B cell (primary cell): ENCODE results near the gene PRTFDC1. TPM values are rescaled to one million over a fixed set of nuclear protein-coding genes. Genes with fewer than 3 reads are reported as not detected.

Source experiments
- ATAC-seq: fragments of 200-7000 bp; cut with Tn5 transposase; one replicate; pipeline ENCODE4 v1.10.0; 2021; ENCODE audit warnings: low read depth, mild to moderate bottlenecking, moderate number of reproducible peaks, moderate library complexity
- CTCF ChIA-PET: fragments of 350-600 bp; sonication (Branson Sonifier 250); formaldehyde crosslinking; loops from one replicate; lab custom pipeline; 2021; ENCODE audit warnings: antibody characterized with exemption, inconsistent platforms; lab: Charles Lee
- POLR2A ChIA-PET: fragments of 350-600 bp; sonication (Branson Sonifier 250); formaldehyde crosslinking; loops from one replicate; lab custom pipeline; 2021; ENCODE audit warnings: antibody characterized with exemption; lab: Charles Lee
- DNase-seq: peaks from one replicate; pipeline ENCODE4 v3.0.0; 2013
- H2AFZ ChIP-seq: 2 replicates; pipeline ENCODE4 v1.6.1; 2012; ENCODE audit warnings: mild to moderate bottlenecking, low read depth, low read length; ENCODE audit not compliant: insufficient read depth, poor library complexity, severe bottlenecking
- H3K27ac ChIP-seq, 2 donors: 1 replicate in 1 of 2; 2 replicates in 1 of 2; pipeline ENCODE4 v1.5.1; 2012 to 2013; ENCODE audit warnings: low read length in 2 of 2, mild to moderate bottlenecking in 2 of 2, moderate library complexity in 1 of 2
- H3K27me3 ChIP-seq, 4 experiments: fragments of 200-600 bp in 1 of 4; sonication (generic) in 1 of 4; replicated peaks in 1 of 4; 1 replicate in 2 of 4; 2 replicates in 2 of 4; pipeline versions ENCODE4 v1.6.1 to v1.7.0; 2013 to 2016; ENCODE audit warnings: low read length in 3 of 4, mild to moderate bottlenecking in 2 of 4, mixed read lengths in 1 of 4, moderate library complexity in 1 of 4; ENCODE audit not compliant: insufficient read depth in 4 of 4, control insufficient read depth in 3 of 4; ENCODE audit errors: control extremely low read depth in 1 of 4
- H3K36me3 ChIP-seq, 2 experiments: replicated peaks in 1 of 2; 1 replicate in 1 of 2; 2 replicates in 1 of 2; pipeline versions ENCODE4 v1.6.1 to v1.7.1; 2013; ENCODE audit warnings: low read length in 1 of 2; ENCODE audit not compliant: insufficient read depth in 2 of 2, control insufficient read depth in 1 of 2; ENCODE audit errors: control extremely low read depth in 1 of 2, extremely low read depth in 1 of 2
- H3K4me1 ChIP-seq, 2 donors: fragments of 200-600 bp in 1 of 2; sonication (generic) in 1 of 2; 1 replicate in 1 of 2; 2 replicates in 1 of 2; pipeline versions ENCODE4 v1.5.1 to v1.6.1; 2013 to 2017; ENCODE audit warnings: low read length in 2 of 2; ENCODE audit not compliant: control insufficient read depth in 2 of 2, insufficient read depth in 2 of 2
- H3K4me2 ChIP-seq: replicated peaks from 2 replicates; pipeline ENCODE3; 2012; ENCODE audit warnings: mild to moderate bottlenecking, low read depth, low read length; ENCODE audit not compliant: poor library complexity, severe bottlenecking
- H3K4me3 ChIP-seq, 5 experiments: fragments of 200-600 bp in 1 of 5; sonication (generic) in 1 of 5; 1 replicate in 3 of 5; 2 replicates in 2 of 5; pipeline versions ENCODE4 v1.5.1 to v1.7.0; 2011 to 2016; ENCODE audit warnings: low read length in 4 of 5, mild to moderate bottlenecking in 4 of 5, low read depth in 2 of 5, control low read depth in 1 of 5, moderate library complexity in 1 of 5; ENCODE audit not compliant: insufficient read depth in 1 of 5; ENCODE audit errors: control extremely low read depth in 1 of 5, extremely low read depth in 1 of 5
- H3K79me2 ChIP-seq: fragments of 200-600 bp; sonication (generic); one replicate; pipeline ENCODE4 v1.6.0; 2016; ENCODE audit warnings: low read length; ENCODE audit not compliant: control insufficient read depth, insufficient read depth
- H3K9ac ChIP-seq: fragments of 200-600 bp; sonication (generic); 2 replicates; pipeline ENCODE4 v1.6.1; 2017; ENCODE audit warnings: mild to moderate bottlenecking, low read length, moderate library complexity
- H3K9me3 ChIP-seq, 3 donors: one replicate each; pipeline versions ENCODE4 v1.6.1 to v1.7.1; 2013; ENCODE audit warnings: low read length in 2 of 3; ENCODE audit not compliant: control insufficient read depth in 2 of 3, insufficient read depth in 1 of 3; ENCODE audit errors: control extremely low read depth in 1 of 3
- H4K20me1 ChIP-seq: 2 replicates; pipeline ENCODE4 v1.6.0; 2012; ENCODE audit warnings: mild to moderate bottlenecking, low read length; ENCODE audit not compliant: insufficient read depth, control insufficient read depth, poor library complexity, severe bottlenecking
- H3K27ac Mint-ChIP-seq: one replicate; pipeline ENCODE4 v1.8.0; 2021; ENCODE audit warnings: mixed read lengths
- H3K27me3 Mint-ChIP-seq: one replicate; pipeline ENCODE4 v1.8.0; 2021; ENCODE audit warnings: mixed read lengths
- H3K4me1 Mint-ChIP-seq: one replicate; pipeline ENCODE4 v1.8.0; 2021; ENCODE audit warnings: mixed read lengths
- H3K4me3 Mint-ChIP-seq: one replicate; pipeline ENCODE4 v1.8.0; 2021; ENCODE audit warnings: mixed read lengths
- H3K9me3 Mint-ChIP-seq: one replicate; pipeline ENCODE4 v1.8.0; 2022; ENCODE audit warnings: mixed read lengths; ENCODE audit not compliant: insufficient read depth
- CTCF ChIP-seq: fragments of 200-600 bp; IDR thresholded peaks from one replicate; pipeline ENCODE4 v1.8.0; 2022; ENCODE audit warnings: antibody characterized with exemption, mild to moderate bottlenecking
- EZH2 ChIP-seq: IDR thresholded peaks from 2 replicates; pipeline ENCODE4 v1.6.1; 2012; ENCODE audit warnings: borderline replicate concordance, low read depth, mild to moderate bottlenecking, moderate library complexity, low read length; ENCODE audit not compliant: insufficient read depth, poor library complexity, severe bottlenecking
- WGBS: methylation state at CpG from one replicate; pipeline ENCODE4 v1.1.5; 2013; ENCODE audit warnings: missing lambda C conversion rate; ENCODE audit not compliant: insufficient coverage; 5-methylcytosine and 5-hydroxymethylcytosine counted together
- intact Hi-C: fragments of 100-400 bp; cut with micrococcal nuclease; formaldehyde crosslinking; loops from one replicate; pipeline ENCODE4 v1.10.0; 2022
- polyA plus RNA-seq: library from polyadenylated mRNA; depleted of rRNA; stranded (reverse); fragments of >200 nt; gene quantifications from 2 replicates; pipeline ENCODE4 v1.2.3, GENCODE V29; 2012
- total RNA-seq, 2 donors: library from RNA; stranded (reverse); fragments of 120-200 nt in 1 of 2; gene quantifications; 1 replicate in 1 of 2; 2 replicates in 1 of 2; pipeline versions ENCODE4 v1.2.3 to v1.2.4, GENCODE V29; 2013 to 2022

PRTFDC1 gene
- total and polyA plus RNA-seq, 2 donors (not counting 1 experiment from before 2014, with no cell fraction given) = 0.63 TPM; not detected in 1

DNA sequence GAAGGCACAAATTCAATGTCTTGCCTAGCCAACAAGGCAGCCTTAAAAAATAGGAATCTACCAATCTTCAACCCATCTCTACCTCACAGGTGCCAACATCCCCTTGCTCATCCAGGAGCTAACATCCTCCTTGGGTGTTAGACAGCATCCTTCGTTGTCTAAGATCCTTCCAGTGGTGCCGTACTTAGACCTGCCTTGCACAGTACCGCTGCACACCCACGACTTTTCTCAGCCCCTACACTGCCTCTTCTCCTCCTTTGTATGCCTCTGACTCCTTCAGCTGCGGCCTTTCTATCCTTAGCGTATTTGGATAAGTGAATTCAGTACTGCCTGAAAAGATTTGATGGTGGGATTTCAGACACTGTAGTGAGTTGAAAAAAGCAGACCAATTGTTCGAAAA lies 15.9 kb upstream of the PRTFDC1 start:
- TF ChIP-seq EZH2 (no peak), CTCF (no peak)
- WGBS = 100% methylated on average over 4 of the region's 7 CpGs
- DNase-seq = no peak
- no peaks in the 10 kb centered on the region for H3K27me3 ChIP-seq
- no peaks in the 10 kb centered on the region for H3K27me3 Mint-ChIP-seq
- no peaks in the 10 kb centered on the region for H4K20me1 ChIP-seq
- no peak overlapping the region for H3K4me3 ChIP-seq
- H3K4me1 ChIP-seq = peaks cover 0 to 3% of the 10 kb centered on the region in 2 donors
- no peak overlapping the region for H3K27ac Mint-ChIP-seq
- ATAC-seq = no peak
- no peaks in the 10 kb centered on the region for H3K36me3 ChIP-seq
- no peak overlapping the region for H2AFZ ChIP-seq
- H3K9me3 ChIP-seq = no peaks in the 10 kb centered on the region
- no peak overlapping the region for H3K4me3 Mint-ChIP-seq
- no peak overlapping the region for H3K4me2 ChIP-seq
- no peak overlapping the region for H3K27ac ChIP-seq
- intact Hi-C loops = no loop called here
- ChIA-PET CTCF (no interaction called here), POLR2A (no interaction called here)
- H3K4me1 Mint-ChIP-seq = peaks cover 3% of the 10 kb centered on the region
- no peaks in the 10 kb centered on the region for H3K79me2 ChIP-seq
- H3K9me3 Mint-ChIP-seq = no peaks in the 10 kb centered on the region
- H3K9ac ChIP-seq = no peak overlapping the region

DNA sequence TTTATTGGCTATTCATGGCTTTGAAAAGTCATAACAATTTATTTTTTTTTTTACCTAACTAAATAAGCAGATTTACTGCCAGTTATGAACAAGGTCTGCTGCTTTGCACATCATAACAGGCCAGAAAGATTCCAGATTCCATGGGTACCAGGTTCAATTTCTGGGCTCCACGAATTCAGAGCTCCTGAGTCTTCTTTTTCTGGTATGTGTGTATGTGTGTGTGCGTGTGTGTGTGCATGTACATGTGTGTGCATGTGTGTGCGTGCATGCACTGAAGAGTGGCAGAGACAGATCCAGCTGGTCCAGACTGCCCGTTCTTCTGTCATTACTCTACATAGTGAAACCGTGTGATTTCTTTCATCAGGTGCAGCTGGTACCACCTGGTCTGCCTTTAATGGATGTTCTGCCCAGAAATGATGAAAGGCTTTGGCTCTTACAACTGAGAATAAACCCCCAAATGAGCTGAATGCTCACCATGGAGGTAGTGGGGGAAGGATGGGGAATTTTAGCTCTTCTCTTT lies 14.6 kb upstream of the PRTFDC1 start:
- no peaks in the 10 kb centered on the region for H3K9me3 Mint-ChIP-seq
- ChIA-PET POLR2A (no interaction called here), CTCF (no interaction called here)
- H3K4me1 ChIP-seq = peaks cover 0 to 3% of the 10 kb centered on the region in 2 donors
- no peak overlapping the region for H3K27ac Mint-ChIP-seq
- no peak overlapping the region for H2AFZ ChIP-seq
- H3K4me2 ChIP-seq = no peak overlapping the region
- no peak overlapping the region for H3K9ac ChIP-seq
- H3K79me2 ChIP-seq = no peaks in the 10 kb centered on the region
- WGBS = 100% methylated on average over 3 of the region's 5 CpGs
- peaks cover 3% of the 10 kb centered on the region for H3K4me1 Mint-ChIP-seq
- H3K27me3 Mint-ChIP-seq = no peaks in the 10 kb centered on the region
- no peak overlapping the region for H3K4me3 Mint-ChIP-seq
- no peaks in the 10 kb centered on the region for H3K9me3 ChIP-seq
- no peak overlapping the region for H3K27ac ChIP-seq
- ATAC-seq = no peak
- no peaks in the 10 kb centered on the region for H4K20me1 ChIP-seq
- no peak overlapping the region for H3K4me3 ChIP-seq
- H3K36me3 ChIP-seq = no peaks in the 10 kb centered on the region
- intact Hi-C loops = no loop called here
- no peak for DNase-seq
- no peaks in the 10 kb centered on the region for H3K27me3 ChIP-seq
- TF ChIP-seq EZH2 (no peak), CTCF (no peak)
